ENCODE results near the gene PNLIP. TPM values are rescaled to one million over a fixed set of nuclear protein-coding genes. Genes with fewer than 3 reads are reported as not detected.

The PNLIP gene
- total and polyA plus RNA-seq, 7 donors, result 4.2 TPM; not detected in 6

DNA sequence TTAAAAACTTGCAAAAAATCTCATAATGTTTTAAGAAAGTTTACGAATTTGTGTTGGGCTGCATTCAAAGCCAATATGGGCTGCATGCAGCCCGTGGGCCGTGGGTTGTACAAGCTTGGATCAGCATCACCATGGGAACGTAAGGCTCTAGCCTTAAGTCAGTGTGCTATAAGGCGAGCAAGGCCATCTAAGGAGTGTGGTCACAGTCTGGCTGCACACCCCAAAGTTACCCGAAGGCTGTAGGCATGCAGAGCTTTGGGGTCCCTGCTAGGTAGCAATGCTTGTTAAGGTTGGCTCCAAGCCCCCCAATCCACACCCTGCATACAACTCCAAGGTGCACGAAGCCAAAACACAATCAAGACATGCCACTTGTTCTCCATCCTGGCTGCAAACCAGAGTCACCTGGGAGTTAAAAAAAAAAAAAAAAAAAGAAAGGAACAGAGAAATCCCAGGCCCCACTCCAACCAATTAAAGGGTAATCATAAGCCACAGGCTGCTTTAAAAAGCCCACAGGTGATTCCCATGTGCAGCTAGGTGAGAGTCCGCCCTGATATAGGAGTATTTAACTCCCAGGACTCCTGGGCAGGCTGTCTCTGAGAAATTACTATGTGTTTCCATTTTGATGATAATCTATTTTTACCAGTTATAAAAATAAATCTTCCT is 66.5 kb downstream of the PNLIP start:
- no peaks in the 10 kb centered on the region for H3K9me3 ChIP-seq

DNA sequence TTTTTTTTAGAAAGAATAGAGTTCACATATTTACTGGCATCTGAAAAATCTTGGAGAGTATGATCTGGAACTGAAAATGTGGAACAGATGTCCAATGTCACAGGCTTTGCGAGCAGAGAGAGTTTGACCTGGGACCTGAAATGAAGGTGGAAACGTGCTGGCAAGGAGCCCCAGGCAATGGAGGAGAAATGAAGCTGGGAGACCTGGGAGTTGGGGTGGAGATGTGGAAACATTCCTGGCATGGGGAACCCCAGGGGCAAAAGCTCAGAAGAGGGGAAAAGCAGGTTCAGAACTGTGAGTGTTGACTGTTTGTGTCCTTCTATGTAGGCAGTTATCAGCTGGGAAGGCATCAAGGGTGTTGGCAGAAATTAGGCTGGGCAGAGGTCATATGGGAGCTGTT is 67.7 kb downstream of the PNLIP start:
- Histone ChIP-seq H3K27ac (no peak overlapping the region), H3K27me3 (peaks cover 0 to 26% (median 7%) of the 10 kb centered on the region in 3 donors), H3K9me3 (no peaks in the 10 kb centered on the region), H3K4me3 (no peak overlapping the region), H3K36me3 (no peaks in the 10 kb centered on the region), H3K4me1 (peaks cover 0 to 6% (median 0%) of the 10 kb centered on the region in 4 donors)
- intact Hi-C loops (cut with DNase I), result no loop called here
- 65 to 70% methylated on average over 2 of the region's 2 CpGs for WGBS, 2 donors
- DNase-seq, result no peak
- no peak for TF ChIP-seq EP300 (IDR thresholded peaks at IDR 0.05)
- TF ChIP-seq, protein P1, sequence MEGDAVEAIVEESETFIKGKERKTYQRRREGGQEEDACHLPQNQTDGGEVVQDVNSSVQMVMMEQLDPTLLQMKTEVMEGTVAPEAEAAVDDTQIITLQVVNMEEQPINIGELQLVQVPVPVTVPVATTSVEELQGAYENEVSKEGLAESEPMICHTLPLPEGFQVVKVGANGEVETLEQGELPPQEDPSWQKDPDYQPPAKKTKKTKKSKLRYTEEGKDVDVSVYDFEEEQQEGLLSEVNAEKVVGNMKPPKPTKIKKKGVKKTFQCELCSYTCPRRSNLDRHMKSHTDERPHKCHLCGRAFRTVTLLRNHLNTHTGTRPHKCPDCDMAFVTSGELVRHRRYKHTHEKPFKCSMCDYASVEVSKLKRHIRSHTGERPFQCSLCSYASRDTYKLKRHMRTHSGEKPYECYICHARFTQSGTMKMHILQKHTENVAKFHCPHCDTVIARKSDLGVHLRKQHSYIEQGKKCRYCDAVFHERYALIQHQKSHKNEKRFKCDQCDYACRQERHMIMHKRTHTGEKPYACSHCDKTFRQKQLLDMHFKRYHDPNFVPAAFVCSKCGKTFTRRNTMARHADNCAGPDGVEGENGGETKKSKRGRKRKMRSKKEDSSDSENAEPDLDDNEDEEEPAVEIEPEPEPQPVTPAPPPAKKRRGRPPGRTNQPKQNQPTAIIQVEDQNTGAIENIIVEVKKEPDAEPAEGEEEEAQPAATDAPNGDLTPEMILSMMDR (IDR thresholded peaks at IDR 0.05), result no peak
- no peak for TF ChIP-seq POLR2AphosphoS5 (IDR thresholded peaks at IDR 0.05)
- TF ChIP-seq POLR2A (IDR thresholded peaks at IDR 0.05), result no peak

More for the DNA sequence above, 66.5 kb downstream of the PNLIP start:
- no peak overlapping the region for H3K4me3 ChIP-seq
- intact Hi-C loops (cut with DNase I), result no loop called here
- WGBS, 2 donors, result 75 to 82% methylated on average over 8 of the region's 8 CpGs
- no peaks in the 10 kb centered on the region for H3K36me3 ChIP-seq
- H3K27me3 ChIP-seq, result peaks cover 0 to 26% (median 7%) of the 10 kb centered on the region in 3 donors
- H3K27ac ChIP-seq, result no peak overlapping the region
- no peak for DNase-seq
- no peak for TF ChIP-seq EP300 (IDR thresholded peaks at IDR 0.05)
- no peak for TF ChIP-seq POLR2AphosphoS5 (IDR thresholded peaks at IDR 0.05)
- TF ChIP-seq POLR2A (IDR thresholded peaks at IDR 0.05), result no peak
- TF ChIP-seq, protein P1 (IDR thresholded peaks at IDR 0.05), result no peak
- H3K4me1 ChIP-seq, result peaks cover 0 to 6% (median 0%) of the 10 kb centered on the region in 4 donors

DNA sequence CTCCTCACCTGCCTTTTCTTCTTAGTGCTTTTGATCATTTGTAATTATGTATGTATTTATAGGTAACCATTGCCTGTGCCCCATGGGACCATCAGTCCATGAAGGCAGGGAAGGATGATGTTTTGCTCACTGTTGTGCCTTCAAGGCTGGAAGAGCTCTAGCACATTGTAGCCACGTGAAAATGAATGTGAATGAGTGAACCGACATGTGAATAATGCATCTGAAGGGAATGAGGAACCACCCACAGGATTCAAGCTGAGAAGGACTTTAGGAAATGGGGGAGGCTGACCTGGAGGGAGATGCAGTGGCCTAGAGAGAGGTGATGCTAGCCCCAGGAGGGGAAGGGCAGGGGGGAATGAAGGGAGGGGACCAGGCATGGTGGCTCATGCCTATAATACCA is 69.1 kb downstream of the PNLIP start:
- H3K27ac ChIP-seq, result no peak overlapping the region
- TF ChIP-seq POLR2A (IDR thresholded peaks at IDR 0.05), result no peak
- TF ChIP-seq, protein P1 (IDR thresholded peaks at IDR 0.05), result no peak
- no peak for TF ChIP-seq EP300 (IDR thresholded peaks at IDR 0.05)
- no peak for TF ChIP-seq POLR2AphosphoS5 (IDR thresholded peaks at IDR 0.05)
- peaks cover 0 to under 1% (median 0%) of the 10 kb centered on the region in 4 donors for H3K4me1 ChIP-seq
- no peaks in the 10 kb centered on the region for H3K36me3 ChIP-seq
- no peak for DNase-seq
- intact Hi-C loops (cut with DNase I), result no loop called here
- H3K27me3 ChIP-seq, result peaks cover 0 to 13% (median 7%) of the 10 kb centered on the region in 3 donors
- H3K9me3 ChIP-seq, result no peaks in the 10 kb centered on the region
- no peak overlapping the region for H3K4me3 ChIP-seq
- WGBS, 2 donors, result 52 to 83% methylated on average over 2 of the region's 2 CpGs

DNA sequence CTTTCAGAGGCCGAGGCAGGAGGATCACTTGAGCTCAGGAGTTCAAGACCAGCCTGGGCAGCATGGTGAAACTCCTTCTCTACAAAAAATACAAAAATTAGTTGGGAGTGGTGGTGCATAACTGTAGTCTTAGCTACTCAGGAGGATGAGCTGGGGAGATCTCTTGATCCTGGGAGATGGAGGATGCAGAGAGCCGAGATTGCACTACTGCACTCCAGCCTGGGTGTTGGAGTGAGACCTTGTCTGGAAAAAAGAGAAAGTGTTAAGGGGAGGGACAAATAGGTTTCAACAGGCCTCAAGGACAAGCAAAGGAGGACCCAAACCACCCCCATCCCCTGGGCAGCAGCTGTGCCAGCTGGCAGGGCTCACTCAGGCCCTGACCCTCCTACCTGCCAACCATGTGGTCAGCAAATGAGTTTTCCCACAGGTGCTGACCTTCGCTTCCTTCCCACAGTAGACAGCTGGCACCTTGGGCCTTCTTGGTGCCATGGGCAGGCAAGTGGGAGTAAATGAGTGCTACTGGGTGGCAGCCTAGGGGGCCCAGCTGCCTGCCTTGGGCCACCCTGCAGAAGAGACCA is 69.6 kb downstream of the PNLIP start:
- Histone ChIP-seq H3K4me1 (no peaks in the 10 kb centered on the region), H3K27ac (no peak overlapping the region), H3K36me3 (no peaks in the 10 kb centered on the region), H3K4me3 (no peak overlapping the region), H3K27me3 (peaks cover 0 to 8% (median 3%) of the 10 kb centered on the region in 3 donors), H3K9me3 (no peaks in the 10 kb centered on the region)
- DNase-seq, result no peak
- TF ChIP-seq EP300 (IDR thresholded peaks at IDR 0.05), result no peak
- TF ChIP-seq, protein P1 (IDR thresholded peaks at IDR 0.05), result no peak
- no peak for TF ChIP-seq POLR2AphosphoS5 (IDR thresholded peaks at IDR 0.05)
- no peak for TF ChIP-seq POLR2A (IDR thresholded peaks at IDR 0.05)
- 94 to 95% methylated on average over 3 of the region's 3 CpGs for WGBS, 2 donors
- intact Hi-C loops (cut with DNase I), result no loop called here

Small RNAs within 50 kb of the gene (small RNA-seq; reads per million reads assigned to genes)
- 0 reads per million in 3 donors for gene RNU6-1090P

Other genes with a start within 250 kb of the PNLIP start
- gene CCDC172, start 221.5 kb upstream of the PNLIP start, total RNA-seq, result not detected
- gene CCDC172, start 221.5 kb upstream of the PNLIP start, polyA plus RNA-seq, result not detected
- under 1 TPM in 1 of 4 donors, not detected in 3; 0.54 TPM for gene PNLIPRP3, start 118.1 kb upstream of the PNLIP start, total RNA-seq
- gene PNLIPRP3, start 118.1 kb upstream of the PNLIP start, polyA plus RNA-seq, result not detected
- gene PNLIPRP1, start 45.0 kb downstream of the PNLIP start, total RNA-seq, result not detected
- gene PNLIPRP1, start 45.0 kb downstream of the PNLIP start, polyA plus RNA-seq, result 1 to 10 TPM in 1 of 3 donors, under 1 TPM in 1, not detected in 1; 0.04 to 3.6 TPM
- gene PNLIPRP2, start 75.0 kb downstream of the PNLIP start, total RNA-seq, result not detected
- 1 to 10 TPM in 1 of 3 donors, under 1 TPM in 1, not detected in 1; 0.95 to 1.8 TPM for gene PNLIPRP2, start 75.0 kb downstream of the PNLIP start, polyA plus RNA-seq
- gene HSPA12A, start 196.6 kb downstream of the PNLIP start, total RNA-seq, result 10 to 100 TPM; 12.3 to 17.4 (median 15.4) TPM
- gene HSPA12A, start 196.6 kb downstream of the PNLIP start, polyA plus RNA-seq, result 1 to 10 TPM; 1.4 to 3.6 (median 3.0) TPM